ENCODE results near the gene GASK1B.

The GASK1B gene

DNA sequence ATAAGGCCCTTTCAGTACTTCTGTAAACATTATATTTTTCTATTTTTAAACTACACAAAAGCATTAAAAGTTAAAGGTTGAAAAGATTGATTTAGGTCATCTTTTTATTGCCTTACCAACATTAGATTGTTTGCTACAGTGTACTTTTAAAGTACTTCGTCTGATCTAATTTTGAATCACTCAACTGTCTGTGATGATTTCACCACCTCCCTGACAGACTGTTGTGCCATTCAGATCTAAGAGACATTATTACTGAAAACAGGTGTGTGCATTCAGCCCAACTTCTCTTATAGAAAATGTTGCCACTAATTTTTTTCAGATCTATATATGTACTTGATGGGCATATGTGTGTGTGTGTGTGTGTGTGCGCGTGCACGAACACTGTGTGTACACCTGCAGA, 39.3 kb downstream of the GASK1B start:
- no peak for DNase-seq

DNA sequence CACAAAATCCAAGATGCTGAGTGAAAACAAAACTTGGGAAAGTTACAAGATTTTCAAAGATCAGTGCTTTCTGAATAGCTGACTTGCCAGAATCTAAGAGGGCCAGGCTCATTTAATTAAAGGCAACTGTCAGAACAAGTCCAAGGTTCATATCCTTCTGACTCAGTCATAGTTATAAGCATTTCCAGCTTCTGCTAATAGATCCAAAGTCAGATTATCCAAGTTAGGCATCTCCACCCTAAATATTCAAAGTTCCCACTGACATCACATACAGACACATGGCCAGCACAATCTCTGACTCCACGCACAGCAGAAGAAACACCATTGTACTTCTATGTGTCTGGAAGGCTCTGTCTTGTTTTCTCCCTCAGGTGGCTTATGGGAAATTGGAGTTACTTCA, 41.8 kb downstream of the GASK1B start:
- DNase-seq, result no peak

DNA sequence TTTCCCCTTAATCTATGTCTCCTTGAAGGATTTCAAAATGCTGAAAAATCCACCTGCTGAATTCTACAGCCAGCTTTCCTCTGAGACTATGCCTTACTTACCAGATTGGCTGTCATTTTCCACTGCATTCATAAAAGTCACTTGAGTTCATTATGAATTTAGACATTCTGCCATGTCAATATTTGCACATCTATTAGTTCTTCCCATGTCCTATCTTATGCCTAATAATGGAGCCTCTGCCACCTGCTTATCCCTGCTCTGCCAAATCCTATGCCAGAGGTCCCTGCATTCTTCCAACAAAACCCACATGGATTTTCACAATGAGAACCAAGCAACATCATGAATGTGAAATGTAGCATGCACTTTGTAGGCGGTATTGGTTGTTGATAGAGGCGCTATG, 42.6 kb downstream of the GASK1B start:
- no peak for DNase-seq

DNA sequence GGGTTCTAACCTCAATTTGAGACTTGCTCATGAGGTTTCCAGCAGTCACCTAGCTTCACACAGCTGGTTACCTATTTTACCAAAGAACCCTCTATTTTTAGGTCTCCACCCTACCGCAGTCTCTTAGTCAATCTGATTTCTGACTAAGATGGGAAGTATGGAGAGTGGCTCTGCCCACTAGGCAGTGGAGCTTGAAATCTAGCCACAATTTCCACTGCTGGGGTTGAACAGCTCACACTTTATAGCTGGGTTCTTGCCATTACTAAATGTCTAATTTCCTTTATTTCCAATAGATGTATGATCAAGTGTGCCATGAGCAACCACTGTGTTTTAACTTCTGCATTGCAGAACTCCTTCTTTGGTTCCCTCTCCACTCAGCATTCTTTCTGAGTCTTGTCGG, 43.1 kb downstream of the GASK1B start:
- no peak for DNase-seq

DNA sequence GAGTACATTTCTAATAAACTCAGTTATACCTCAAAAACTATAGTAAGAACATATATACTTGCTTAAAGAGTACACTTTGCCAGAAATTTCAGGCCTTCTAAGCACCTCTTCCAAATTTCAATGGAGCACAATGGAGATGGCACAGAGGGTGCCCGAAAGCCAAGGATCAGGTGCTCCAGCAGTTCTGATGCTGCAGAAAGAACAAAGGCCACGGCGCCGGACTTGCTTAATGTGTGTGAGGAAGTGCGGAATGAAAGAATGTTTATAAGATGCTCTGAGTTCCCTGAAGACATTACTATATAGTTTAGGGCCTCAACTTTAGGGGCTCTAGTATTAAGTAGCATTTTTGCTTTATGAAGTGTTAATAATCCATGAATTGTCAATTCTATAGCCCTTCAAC, 44.3 kb downstream of the GASK1B start:
- DNase-seq, result no peak

DNA sequence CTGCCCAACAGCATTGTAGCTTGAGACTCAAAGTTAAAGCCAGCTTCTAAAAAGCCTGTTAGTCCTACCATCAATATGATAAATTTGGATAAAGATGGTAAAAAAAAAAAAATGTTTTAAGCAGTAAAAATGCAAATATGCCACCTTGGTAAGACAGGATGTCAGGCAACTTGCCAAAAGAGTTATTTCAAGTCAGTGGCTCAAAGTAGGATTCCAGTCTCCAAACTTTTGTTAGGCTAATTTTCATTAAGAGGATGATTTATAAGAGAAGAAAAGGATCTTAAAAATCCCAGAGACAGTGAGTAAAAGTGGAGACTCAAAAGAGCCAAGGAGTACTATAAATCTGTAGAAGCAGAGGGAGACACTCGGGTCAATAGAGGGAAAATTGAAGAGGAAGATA, 47.5 kb downstream of the GASK1B start:
- no peak for DNase-seq
